NB4 (cell line): ENCODE results near the gene PKP1.

Experiments used
- DNase-seq: peaks from one replicate; pipeline ENCODE4 v3.0.0; 2010; ENCODE audit warnings: low read depth
- H3K4me3 ChIP-seq: one replicate; pipeline ENCODE4 v1.5.1; 2011; ENCODE audit warnings: mild to moderate bottlenecking, low read depth, low read length, moderate library complexity
- MYC ChIP-seq: IDR thresholded peaks from 2 replicates; pipeline ENCODE4 v1.6.1; 2011; ENCODE audit warnings: low read depth, low read length
- POLR2A ChIP-seq: IDR thresholded peaks from 2 replicates; pipeline ENCODE4 v1.6.1; 2011; ENCODE audit warnings: mild to moderate bottlenecking; ENCODE audit not compliant: insufficient read length; ENCODE audit errors: extremely low read depth
- TF ChIP-seq, protein P1 (sequence below): IDR thresholded peaks from one replicate; pipeline ENCODE4 v1.5.1; 2012; ENCODE audit warnings: low read depth, low read length
- TF ChIP-seq, protein P2 (sequence below): IDR thresholded peaks from 2 replicates; pipeline ENCODE4 v1.6.1; 2011; ENCODE audit warnings: low read depth, low read length

Gene PKP1

DNA sequence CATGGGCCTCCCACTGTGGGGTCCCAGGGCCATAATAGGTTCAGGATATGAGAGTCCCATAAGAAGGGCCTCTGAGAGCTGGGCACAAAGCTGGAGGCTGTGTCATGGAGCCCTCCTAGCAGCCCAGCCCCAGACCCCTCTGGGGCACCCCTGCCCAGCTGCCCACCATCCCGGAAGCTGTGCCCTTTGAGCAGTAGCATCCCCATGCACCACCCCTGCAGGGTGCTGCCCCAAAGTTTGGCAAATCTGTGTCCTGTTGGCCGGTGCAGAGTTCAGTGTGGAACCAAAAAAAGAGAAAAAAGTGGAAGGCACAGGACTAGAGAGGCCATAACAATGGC lies 76.5 kb downstream of the PKP1 start:
- no peak for DNase-seq
- no peak overlapping the region for H3K4me3 ChIP-seq
- TF ChIP-seq, protein P1, sequence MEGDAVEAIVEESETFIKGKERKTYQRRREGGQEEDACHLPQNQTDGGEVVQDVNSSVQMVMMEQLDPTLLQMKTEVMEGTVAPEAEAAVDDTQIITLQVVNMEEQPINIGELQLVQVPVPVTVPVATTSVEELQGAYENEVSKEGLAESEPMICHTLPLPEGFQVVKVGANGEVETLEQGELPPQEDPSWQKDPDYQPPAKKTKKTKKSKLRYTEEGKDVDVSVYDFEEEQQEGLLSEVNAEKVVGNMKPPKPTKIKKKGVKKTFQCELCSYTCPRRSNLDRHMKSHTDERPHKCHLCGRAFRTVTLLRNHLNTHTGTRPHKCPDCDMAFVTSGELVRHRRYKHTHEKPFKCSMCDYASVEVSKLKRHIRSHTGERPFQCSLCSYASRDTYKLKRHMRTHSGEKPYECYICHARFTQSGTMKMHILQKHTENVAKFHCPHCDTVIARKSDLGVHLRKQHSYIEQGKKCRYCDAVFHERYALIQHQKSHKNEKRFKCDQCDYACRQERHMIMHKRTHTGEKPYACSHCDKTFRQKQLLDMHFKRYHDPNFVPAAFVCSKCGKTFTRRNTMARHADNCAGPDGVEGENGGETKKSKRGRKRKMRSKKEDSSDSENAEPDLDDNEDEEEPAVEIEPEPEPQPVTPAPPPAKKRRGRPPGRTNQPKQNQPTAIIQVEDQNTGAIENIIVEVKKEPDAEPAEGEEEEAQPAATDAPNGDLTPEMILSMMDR: no peak
- TF ChIP-seq MYC (no peak), POLR2A (no peak)
- TF ChIP-seq, protein P2, sequence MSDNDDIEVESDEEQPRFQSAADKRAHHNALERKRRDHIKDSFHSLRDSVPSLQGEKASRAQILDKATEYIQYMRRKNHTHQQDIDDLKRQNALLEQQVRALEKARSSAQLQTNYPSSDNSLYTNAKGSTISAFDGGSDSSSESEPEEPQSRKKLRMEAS: no peak

DNA sequence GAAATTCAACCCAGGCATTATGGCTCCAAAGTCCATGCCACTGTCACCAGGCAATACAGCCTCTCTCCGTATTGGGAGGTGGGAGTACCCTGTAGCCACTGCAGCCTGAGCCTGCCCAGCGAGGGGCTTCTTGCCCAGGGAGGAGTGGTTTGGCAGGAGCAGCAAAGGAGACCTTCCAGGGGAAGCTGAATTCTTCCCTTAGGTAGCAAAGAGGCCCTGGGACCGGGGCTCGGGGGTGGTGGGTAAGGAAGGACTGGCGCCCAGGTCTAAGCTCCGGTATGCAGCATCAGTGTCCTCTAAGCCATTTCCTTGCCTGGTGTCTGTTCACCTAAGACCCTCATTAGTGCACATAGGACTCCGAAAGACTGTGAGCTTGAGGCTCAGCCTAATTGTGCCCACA lies 77.2 kb downstream of the PKP1 start:
- no peak overlapping the region for H3K4me3 ChIP-seq
- no peak for DNase-seq
- TF ChIP-seq, protein P2: no peak
- TF ChIP-seq POLR2A (no peak), MYC (no peak)
- TF ChIP-seq, protein P1: no peak

DNA sequence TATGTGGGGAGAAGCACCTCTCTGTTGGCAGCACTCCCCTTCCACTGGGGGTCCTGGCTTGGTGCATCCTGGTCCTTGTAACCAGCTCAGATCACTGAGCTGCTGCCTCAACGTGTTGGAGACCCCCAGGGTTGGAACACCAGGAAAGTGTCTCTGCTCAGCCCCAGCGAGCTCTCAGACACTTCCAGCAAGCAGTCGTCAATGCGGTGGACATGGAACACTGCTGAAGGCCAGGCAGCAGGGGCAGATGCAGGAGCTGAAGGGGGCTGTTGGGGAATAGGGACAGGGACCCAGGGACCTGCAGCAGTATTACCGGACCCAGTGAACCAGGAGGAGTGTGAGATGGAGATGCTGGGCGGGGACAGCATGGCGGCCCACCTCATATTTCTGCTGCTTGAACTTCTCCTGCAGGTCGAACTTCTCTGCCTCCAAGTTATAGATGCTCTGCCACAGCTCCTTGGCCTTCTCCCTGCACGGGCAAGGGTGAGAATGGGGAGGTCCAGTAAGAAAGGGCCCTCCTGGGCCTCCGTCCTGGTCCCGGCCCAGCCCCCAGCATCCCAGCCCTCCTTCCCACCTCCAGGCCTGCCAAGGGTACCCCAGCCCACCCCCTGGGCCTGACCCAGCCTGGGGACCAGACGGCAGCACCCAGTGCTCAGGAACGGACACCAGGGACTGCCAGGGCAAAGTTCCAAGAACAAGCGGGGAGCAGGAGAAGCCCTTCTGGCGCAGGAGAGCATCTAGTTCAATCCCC lies 77.8 kb downstream of the PKP1 start:
- TF ChIP-seq MYC: no peak
- TF ChIP-seq, protein P2: no peak
- TF ChIP-seq, protein P1: no peak
- TF ChIP-seq POLR2A: no peak
- no peak overlapping the region for H3K4me3 ChIP-seq
- DNase-seq: no peak

DNA sequence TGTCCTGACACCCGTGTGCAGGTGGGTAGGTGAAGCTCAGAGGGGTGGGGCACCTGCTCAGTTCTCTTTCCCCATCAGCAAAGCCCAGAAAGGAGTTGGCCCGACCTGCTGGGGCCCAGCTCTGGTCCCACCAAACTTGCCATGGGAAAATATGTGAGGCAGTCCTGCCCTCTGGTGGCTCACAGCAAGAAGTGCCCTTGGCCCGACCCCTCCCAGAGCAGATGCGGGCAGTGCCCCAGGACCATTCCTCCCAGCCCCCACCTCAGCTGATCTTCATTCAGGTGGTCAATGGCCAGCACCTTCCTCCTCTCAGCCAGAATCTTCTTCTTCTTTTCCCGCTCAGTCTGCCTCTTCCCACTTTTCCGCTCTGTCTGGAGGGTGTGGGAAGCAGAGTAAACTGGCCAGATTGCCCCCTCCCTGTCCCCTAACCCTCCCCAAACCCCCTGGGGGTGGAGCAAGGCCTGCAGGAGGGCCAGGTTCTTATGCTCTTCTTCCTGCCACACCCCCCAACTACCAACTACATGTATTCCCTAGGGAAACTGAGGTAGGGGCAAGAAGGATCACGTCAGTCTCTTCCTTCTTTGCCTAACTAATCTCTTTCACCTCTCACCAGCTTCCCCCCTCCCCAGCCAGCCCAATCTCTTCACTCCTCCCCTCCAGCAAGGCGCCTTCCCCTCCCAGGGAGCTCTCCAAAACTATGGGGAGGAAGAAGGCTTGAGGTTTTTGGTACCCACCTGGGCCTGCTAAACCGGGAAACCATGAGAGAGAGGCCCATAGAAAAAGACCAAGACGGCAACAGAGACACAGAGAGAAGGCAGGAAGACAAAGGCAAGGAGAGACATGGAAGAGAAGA lies 78.6 kb downstream of the PKP1 start:
- H3K4me3 ChIP-seq: no peak overlapping the region
- TF ChIP-seq, protein P1: peak; percentile 74
- TF ChIP-seq, protein P2: no peak
- DNase-seq: peak; percentile 56

DNA sequence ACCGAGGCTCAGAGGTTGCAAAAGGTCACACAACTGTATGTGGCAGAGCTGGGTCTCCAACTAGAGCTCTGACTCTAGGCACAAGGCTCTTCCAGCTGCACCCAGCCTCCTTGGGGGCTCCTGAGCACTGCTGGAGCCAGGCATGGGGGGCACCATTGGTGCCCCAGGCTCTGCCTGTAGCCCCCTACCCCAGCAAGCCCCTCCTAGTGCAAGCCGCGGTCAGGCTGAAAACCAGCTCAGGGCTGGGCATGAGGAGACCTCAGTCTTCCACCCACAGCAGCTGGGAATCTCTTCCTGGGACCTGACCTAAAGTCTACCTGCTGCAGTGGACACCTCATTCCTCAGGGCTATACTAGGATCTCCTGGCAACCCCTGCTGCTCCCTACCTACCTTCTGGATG lies 79.6 kb downstream of the PKP1 start:
- DNase-seq: no peak
- H3K4me3 ChIP-seq: no peak overlapping the region
- TF ChIP-seq MYC (no peak), POLR2A (no peak)
- TF ChIP-seq, protein P1: no peak
- TF ChIP-seq, protein P2: no peak
